Measurements from ENCODE around the gene RPRML.

The RPRML gene

GRCh38 chr17:46929413-46929812 is 49.6 kb downstream of the RPRML start:
- H3K4me1 ChIP-seq (ENCODE audit: control insufficient read depth in 1 of 2, insufficient read depth in 1 of 2, low read depth in 1 of 2, low read length in 1 of 2), result no peaks in the 10 kb centered on the region
- H3K27me3 ChIP-seq, result no peaks in the 10 kb centered on the region
- H3K27ac ChIP-seq, result no peak overlapping the region
- no peak for TF ChIP-seq CTCF (IDR thresholded peaks at IDR 0.05)
- no peaks in the 10 kb centered on the region for H3K9me3 ChIP-seq
- peaks cover 45% of the 10 kb centered on the region for H3K36me3 ChIP-seq
- no peak overlapping the region for H3K4me3 ChIP-seq (ENCODE audit: low read depth in 1 of 2, low read length in 1 of 2)

GRCh38 chr17:46928467-46929261 is 50.4 kb downstream of the RPRML start:
- H3K27ac ChIP-seq, result no peak overlapping the region
- H3K4me1 ChIP-seq (ENCODE audit: control insufficient read depth in 1 of 2, insufficient read depth in 1 of 2, low read depth in 1 of 2, low read length in 1 of 2), result peaks cover 6 to 7% of the 10 kb centered on the region in 2 experiments
- no peaks in the 10 kb centered on the region for H3K27me3 ChIP-seq
- H3K4me3 ChIP-seq (ENCODE audit: low read depth in 1 of 2, low read length in 1 of 2), result no peak overlapping the region
- no peak for TF ChIP-seq CTCF (IDR thresholded peaks at IDR 0.05)
- no peaks in the 10 kb centered on the region for H3K9me3 ChIP-seq
- peaks cover 38% of the 10 kb centered on the region for H3K36me3 ChIP-seq

Measured in neutrophil (primary cell).